Measurements from ENCODE around the gene MARK2.

Gene MARK2

GRCh38 chr11:63835158-63835545 lies 3.8 kb upstream of the MARK2 start:
- DNase-seq: no peak
- H3K27ac ChIP-seq (ENCODE audit: insufficient read depth in 1 of 2, low read depth in 1 of 2, low read length in 2 of 2, poor library complexity in 1 of 2, severe bottlenecking in 2 of 2): no peak overlapping the region
- H3K36me3 ChIP-seq (ENCODE audit: control insufficient read depth in 4 of 4, insufficient read depth in 4 of 4, low read length in 3 of 4): no peaks in the 10 kb centered on the region
- no peaks in the 10 kb centered on the region for H3K9me3 ChIP-seq (ENCODE audit: control extremely low read depth in 1 of 5, control insufficient read depth in 4 of 5, insufficient read depth in 2 of 5, low read depth in 1 of 5, low read length in 4 of 5)
- peaks cover 7 to 23% (median 19%) of the 10 kb centered on the region in 4 experiments for H3K4me1 ChIP-seq (ENCODE audit: control extremely low read depth in 1 of 4, control insufficient read depth in 4 of 4, insufficient read depth in 4 of 4, low read length in 3 of 4)
- H3K4me3 ChIP-seq (ENCODE audit: control insufficient read depth in 1 of 7, extremely low read depth in 1 of 7, insufficient read depth in 4 of 7, low read depth in 2 of 7, low read length in 6 of 7): no peak overlapping the region
- CTCF ChIA-PET: interaction anchor here (0.6 to 12.9 kb wide), 11 partner anchors 27 to 112 kb away, joined by 4 to 176 read pairs (median 8); partner anchors contain the start of gene RCOR2
- H3K27me3 ChIP-seq (replicated peaks in 2 of 5; ENCODE audit: control insufficient read depth in 4 of 5, insufficient read depth in 5 of 5, low read length in 4 of 5): no peaks in the 10 kb centered on the region
- POLR2A ChIA-PET: interaction anchor here (0.7 kb wide), 1 partner anchor 10 kb away, joined by 3 read pairs; no protein-coding TSS in a partner anchor
- 89% methylated on average over 6 of the region's 6 CpGs for WGBS (ENCODE audit: insufficient coverage)

DNA sequence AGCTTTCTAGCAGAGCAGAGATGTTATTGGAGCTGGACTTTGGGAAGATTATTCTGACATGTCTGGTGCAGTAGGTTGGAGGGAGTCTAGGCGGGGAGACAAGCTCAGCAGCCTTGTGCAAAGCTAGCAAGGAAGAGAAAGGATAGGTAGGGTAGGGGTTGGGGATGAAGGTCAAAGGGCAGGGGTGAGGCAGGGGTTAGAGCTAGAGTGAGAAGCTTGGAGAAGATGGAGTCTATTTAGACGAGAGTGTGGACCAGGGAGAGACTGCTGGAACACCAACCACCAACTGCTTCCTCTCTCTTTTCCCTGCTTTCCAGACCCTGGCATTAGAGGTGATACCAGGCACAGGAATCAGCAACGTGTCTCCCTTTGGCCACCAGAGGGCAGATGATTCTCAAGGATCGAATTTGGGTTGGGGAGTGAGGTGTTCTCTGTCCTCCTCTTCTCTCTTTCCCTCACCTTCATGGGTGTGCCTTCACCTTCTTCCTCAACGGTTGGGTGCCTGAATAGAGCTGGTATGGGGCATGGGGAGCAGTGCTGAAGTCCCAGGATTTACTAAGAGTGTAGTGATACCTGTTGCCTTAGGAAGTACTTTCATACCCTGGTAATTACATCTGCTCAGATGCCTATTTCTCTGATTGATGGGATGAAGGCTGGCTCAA lies 1.8 kb upstream of the MARK2 start:
- Histone ChIP-seq H3K4me1 (ENCODE audit: control extremely low read depth in 1 of 4, control insufficient read depth in 4 of 4, insufficient read depth in 4 of 4, low read length in 3 of 4) (peaks cover 23 to 42% (median 36%) of the 10 kb centered on the region in 4 experiments), H3K27me3 (replicated peaks in 2 of 5; ENCODE audit: control insufficient read depth in 4 of 5, insufficient read depth in 5 of 5, low read length in 4 of 5) (no peaks in the 10 kb centered on the region), H3K4me3 (ENCODE audit: control insufficient read depth in 1 of 7, extremely low read depth in 1 of 7, insufficient read depth in 4 of 7, low read depth in 2 of 7, low read length in 6 of 7) (peak overlapping the region in 1 of 7 experiments; percentile 96), H3K9me3 (ENCODE audit: control extremely low read depth in 1 of 5, control insufficient read depth in 4 of 5, insufficient read depth in 2 of 5, low read depth in 1 of 5, low read length in 4 of 5) (no peaks in the 10 kb centered on the region), H3K27ac (ENCODE audit: insufficient read depth in 1 of 2, low read depth in 1 of 2, low read length in 2 of 2, poor library complexity in 1 of 2, severe bottlenecking in 2 of 2) (no peak overlapping the region), H3K36me3 (ENCODE audit: control insufficient read depth in 4 of 4, insufficient read depth in 4 of 4, low read length in 3 of 4) (peaks cover 0 to 10% (median 3%) of the 10 kb centered on the region in 4 experiments)
- POLR2A ChIA-PET: no interaction called here
- CTCF ChIA-PET: interaction anchor here (0.7 to 12.9 kb wide), 44 partner anchors 8 to 983 kb away, joined by 3 to 176 read pairs (median 5); partner anchors contain the start of genes ATL3 and RCOR2
- WGBS (ENCODE audit: insufficient coverage): no CpG with 5 or more reads among the region's 5 CpGs
- DNase-seq: peak; percentile 67 to 78 (median 69)

GRCh38 chr11:63837739-63838138 lies 1.2 kb upstream of the MARK2 start:
- H3K4me3 ChIP-seq (ENCODE audit: control insufficient read depth in 1 of 7, extremely low read depth in 1 of 7, insufficient read depth in 4 of 7, low read depth in 2 of 7, low read length in 6 of 7): peak overlapping the region in 3 of 7 experiments; percentile 53 to 96 (median 58)
- CTCF ChIA-PET: interaction anchor here (0.6 to 12.9 kb wide), 28 partner anchors 10 to 313 kb away, joined by 3 to 176 read pairs (median 10); partner anchors contain the start of genes ATL3 and RCOR2

DNA sequence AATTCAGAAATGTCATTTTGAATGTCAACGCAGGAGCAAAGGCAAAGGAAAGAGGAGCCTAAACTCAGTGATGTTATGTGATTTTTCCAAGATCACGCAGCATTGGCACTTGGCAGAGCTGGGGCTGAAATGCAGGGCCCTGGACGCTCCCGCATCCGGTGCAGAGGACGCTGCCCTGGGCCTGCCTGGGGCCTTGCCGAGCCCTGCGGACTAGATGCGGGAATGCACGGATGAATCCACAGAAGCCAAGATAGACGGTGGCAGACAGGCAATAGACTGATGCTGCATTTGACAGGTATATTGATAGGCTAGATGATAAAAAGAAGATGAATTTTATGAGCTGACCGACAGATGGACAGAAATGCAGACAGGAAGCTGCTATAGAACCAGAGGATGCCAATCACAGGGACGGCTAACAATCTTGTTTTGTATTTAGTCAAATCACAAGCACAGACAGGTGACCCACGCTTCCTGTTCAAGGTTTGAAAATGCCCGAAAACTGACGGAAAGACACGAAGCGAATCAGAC lies 696 bp upstream of the MARK2 start:
- 30% methylated on average over 18 of the region's 18 CpGs for WGBS (ENCODE audit: insufficient coverage)
- Histone ChIP-seq H3K36me3 (ENCODE audit: control insufficient read depth in 4 of 4, insufficient read depth in 4 of 4, low read length in 3 of 4) (peaks cover 0 to 16% (median 4%) of the 10 kb centered on the region in 4 experiments), H3K27ac (ENCODE audit: insufficient read depth in 1 of 2, low read depth in 1 of 2, low read length in 2 of 2, poor library complexity in 1 of 2, severe bottlenecking in 2 of 2) (peak overlapping the region in 1 of 2 experiments; percentile 91), H3K4me3 (ENCODE audit: control insufficient read depth in 1 of 7, extremely low read depth in 1 of 7, insufficient read depth in 4 of 7, low read depth in 2 of 7, low read length in 6 of 7) (peak overlapping the region in 6 of 7 experiments; percentile 24 to 96 (median 68)), H3K9me3 (ENCODE audit: control extremely low read depth in 1 of 5, control insufficient read depth in 4 of 5, insufficient read depth in 2 of 5, low read depth in 1 of 5, low read length in 4 of 5) (no peaks in the 10 kb centered on the region), H3K4me1 (ENCODE audit: control extremely low read depth in 1 of 4, control insufficient read depth in 4 of 4, insufficient read depth in 4 of 4, low read length in 3 of 4) (peaks cover 23 to 48% (median 37%) of the 10 kb centered on the region in 4 experiments), H3K27me3 (replicated peaks in 2 of 5; ENCODE audit: control insufficient read depth in 4 of 5, insufficient read depth in 5 of 5, low read length in 4 of 5) (no peaks in the 10 kb centered on the region)
- no peak for DNase-seq
- CTCF ChIA-PET: interaction anchor here (0.6 to 12.9 kb wide), 28 partner anchors 10 to 312 kb away, joined by 3 to 176 read pairs (median 8); partner anchors contain the start of gene RCOR2
- POLR2A ChIA-PET: interaction anchor here (0.6 to 1.2 kb wide), 6 partner anchors 34 to 997 kb away, joined by 3 read pairs; partner anchors contain the start of gene COX8A

More at GRCh38 chr11:63837739-63838138, 1.2 kb upstream of the MARK2 start:
- H3K9me3 ChIP-seq (ENCODE audit: control extremely low read depth in 1 of 5, control insufficient read depth in 4 of 5, insufficient read depth in 2 of 5, low read depth in 1 of 5, low read length in 4 of 5): no peaks in the 10 kb centered on the region
- 26% methylated on average over 4 of the region's 5 CpGs for WGBS (ENCODE audit: insufficient coverage)
- no peaks in the 10 kb centered on the region for H3K27me3 ChIP-seq (replicated peaks in 2 of 5; ENCODE audit: control insufficient read depth in 4 of 5, insufficient read depth in 5 of 5, low read length in 4 of 5)
- H3K4me1 ChIP-seq (ENCODE audit: control extremely low read depth in 1 of 4, control insufficient read depth in 4 of 4, insufficient read depth in 4 of 4, low read length in 3 of 4): peaks cover 23 to 44% (median 35%) of the 10 kb centered on the region in 4 experiments
- H3K36me3 ChIP-seq (ENCODE audit: control insufficient read depth in 4 of 4, insufficient read depth in 4 of 4, low read length in 3 of 4): peaks cover 0 to 12% (median 3%) of the 10 kb centered on the region in 4 experiments
- no peak for DNase-seq
- peak overlapping the region in 1 of 2 experiments; percentile 91 for H3K27ac ChIP-seq (ENCODE audit: insufficient read depth in 1 of 2, low read depth in 1 of 2, low read length in 2 of 2, poor library complexity in 1 of 2, severe bottlenecking in 2 of 2)
- POLR2A ChIA-PET: interaction anchor here (1.1 kb wide), 1 partner anchor 108 kb away, joined by 3 read pairs; no protein-coding TSS in a partner anchor

GRCh38 chr11:63839508-63840355 lies 822 bp downstream of the MARK2 start:
- H3K4me3 ChIP-seq (ENCODE audit: control insufficient read depth in 1 of 7, extremely low read depth in 1 of 7, insufficient read depth in 4 of 7, low read depth in 2 of 7, low read length in 6 of 7): peak overlapping the region; percentile 68 to 96 (median 90)
- POLR2A ChIA-PET: interaction anchor here (0.7 to 1.2 kb wide), 4 partner anchors 9 to 48 kb away, joined by 3 to 4 read pairs (median 3); no protein-coding TSS in a partner anchor
- peak; percentile 31 to 66 (median 59) for DNase-seq
- H3K4me1 ChIP-seq (ENCODE audit: control extremely low read depth in 1 of 4, control insufficient read depth in 4 of 4, insufficient read depth in 4 of 4, low read length in 3 of 4): peaks cover 23 to 57% (median 45%) of the 10 kb centered on the region in 4 experiments
- 1% methylated on average over 39 of the region's 40 CpGs for WGBS (ENCODE audit: insufficient coverage)
- H3K27me3 ChIP-seq (replicated peaks in 2 of 5; ENCODE audit: control insufficient read depth in 4 of 5, insufficient read depth in 5 of 5, low read length in 4 of 5): no peaks in the 10 kb centered on the region
- H3K9me3 ChIP-seq (ENCODE audit: control extremely low read depth in 1 of 5, control insufficient read depth in 4 of 5, insufficient read depth in 2 of 5, low read depth in 1 of 5, low read length in 4 of 5): no peaks in the 10 kb centered on the region
- H3K27ac ChIP-seq (ENCODE audit: insufficient read depth in 1 of 2, low read depth in 1 of 2, low read length in 2 of 2, poor library complexity in 1 of 2, severe bottlenecking in 2 of 2): peak overlapping the region; percentile 83 to 91
- H3K36me3 ChIP-seq (ENCODE audit: control insufficient read depth in 4 of 4, insufficient read depth in 4 of 4, low read length in 3 of 4): peaks cover 3 to 23% (median 10%) of the 10 kb centered on the region in 4 experiments
- CTCF ChIA-PET: interaction anchor here (0.8 to 12.9 kb wide), 11 partner anchors 10 to 62 kb away, joined by 3 to 176 read pairs (median 6); no protein-coding TSS in a partner anchor

DNA sequence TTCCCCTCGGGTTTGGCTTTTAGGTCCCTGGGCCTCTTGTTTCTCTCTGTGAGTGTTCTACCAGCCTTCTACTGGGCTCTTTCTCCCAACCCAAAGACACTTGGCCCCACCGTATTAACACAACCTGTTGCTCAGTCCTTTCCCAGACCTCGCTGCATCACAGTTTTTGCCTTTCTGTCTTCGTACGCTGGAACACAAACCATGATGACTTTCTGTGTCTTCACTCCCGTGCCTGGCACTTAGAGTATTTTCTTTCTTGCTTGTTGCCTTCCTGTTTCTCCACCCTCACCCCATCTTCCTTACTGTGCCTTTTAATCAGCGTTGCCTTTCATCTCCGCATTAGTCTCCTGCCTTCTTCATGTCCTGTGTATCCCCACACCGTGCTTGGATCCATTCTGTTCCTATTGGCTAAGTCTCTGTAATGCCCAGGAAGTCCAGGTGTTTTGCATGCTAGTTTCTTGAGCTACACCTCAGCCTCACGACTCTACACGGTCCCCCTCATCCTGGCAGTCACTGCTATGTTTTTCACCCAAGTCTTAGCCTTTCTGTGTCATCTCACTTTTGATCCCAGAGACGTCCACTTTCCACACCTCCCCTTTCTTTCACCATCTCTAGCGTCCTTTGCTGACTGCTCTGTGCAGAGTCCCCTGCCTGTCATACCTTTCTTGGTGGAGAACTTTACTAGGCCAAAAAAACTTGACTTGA lies 1.6 kb downstream of the MARK2 start:
- Histone ChIP-seq H3K9me3 (ENCODE audit: control extremely low read depth in 1 of 5, control insufficient read depth in 4 of 5, insufficient read depth in 2 of 5, low read depth in 1 of 5, low read length in 4 of 5) (no peaks in the 10 kb centered on the region), H3K27ac (ENCODE audit: insufficient read depth in 1 of 2, low read depth in 1 of 2, low read length in 2 of 2, poor library complexity in 1 of 2, severe bottlenecking in 2 of 2) (peak overlapping the region; percentile 83 to 91), H3K27me3 (replicated peaks in 2 of 5; ENCODE audit: control insufficient read depth in 4 of 5, insufficient read depth in 5 of 5, low read length in 4 of 5) (no peaks in the 10 kb centered on the region), H3K4me3 (ENCODE audit: control insufficient read depth in 1 of 7, extremely low read depth in 1 of 7, insufficient read depth in 4 of 7, low read depth in 2 of 7, low read length in 6 of 7) (peak overlapping the region; percentile 68 to 96 (median 90)), H3K36me3 (ENCODE audit: control insufficient read depth in 4 of 4, insufficient read depth in 4 of 4, low read length in 3 of 4) (peaks cover 3 to 24% (median 14%) of the 10 kb centered on the region in 4 experiments), H3K4me1 (ENCODE audit: control extremely low read depth in 1 of 4, control insufficient read depth in 4 of 4, insufficient read depth in 4 of 4, low read length in 3 of 4) (peaks cover 25 to 65% (median 48%) of the 10 kb centered on the region in 4 experiments)
- DNase-seq: no peak
- ChIA-PET CTCF (interaction anchor here (0.8 to 12.9 kb wide), 8 partner anchors 10 to 61 kb away, joined by 3 to 176 read pairs (median 18); no protein-coding TSS in a partner anchor), POLR2A (interaction anchor here (0.5 to 0.9 kb wide), 3 partner anchors 8 to 32 kb away, joined by 3 to 6 read pairs (median 4); no protein-coding TSS in a partner anchor)
- 8% methylated on average over 13 of the region's 13 CpGs for WGBS (ENCODE audit: insufficient coverage)
